GM18499 (cell line): Measurements from ENCODE around the gene SEC22C.

Experiments used
- ATAC-seq: cut with Tn5 transposase; IDR thresholded peaks from one replicate; pipeline ENCODE4 v1.9.1; 2021; ENCODE audit warnings: moderate number of reproducible peaks; ENCODE audit not compliant: insufficient read depth, unreplicated experiment

Gene SEC22C

GRCh38 chr3:42515976-42516375 is 65.8 kb downstream of the SEC22C start:
- no peak for ATAC-seq

DNA sequence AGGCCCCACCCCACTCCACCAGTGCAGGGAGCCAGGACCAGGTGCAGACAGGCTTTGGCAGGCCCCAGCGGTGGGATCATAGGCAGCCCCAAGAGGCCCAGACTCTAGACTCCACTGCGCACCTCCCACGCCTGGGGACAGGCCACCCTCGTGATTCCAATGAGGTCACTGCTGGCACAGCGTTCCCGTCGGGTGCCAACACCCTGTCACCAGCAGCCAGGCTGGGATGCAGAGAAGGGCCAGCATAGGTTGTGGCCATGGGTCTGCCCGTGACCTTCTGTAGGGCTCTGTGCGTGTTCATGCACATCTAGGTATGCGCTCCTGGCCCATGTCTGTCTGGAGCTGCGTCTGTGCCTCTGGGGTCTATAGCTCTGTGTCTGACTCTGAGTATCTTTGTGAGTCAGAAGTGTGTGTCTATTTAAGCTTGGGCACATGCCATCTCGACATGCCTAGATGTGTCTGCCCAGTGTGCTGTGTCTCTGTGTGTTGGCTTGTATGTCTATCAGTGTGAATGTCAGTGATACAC is 66.3 kb downstream of the SEC22C start:
- no peak for ATAC-seq

DNA sequence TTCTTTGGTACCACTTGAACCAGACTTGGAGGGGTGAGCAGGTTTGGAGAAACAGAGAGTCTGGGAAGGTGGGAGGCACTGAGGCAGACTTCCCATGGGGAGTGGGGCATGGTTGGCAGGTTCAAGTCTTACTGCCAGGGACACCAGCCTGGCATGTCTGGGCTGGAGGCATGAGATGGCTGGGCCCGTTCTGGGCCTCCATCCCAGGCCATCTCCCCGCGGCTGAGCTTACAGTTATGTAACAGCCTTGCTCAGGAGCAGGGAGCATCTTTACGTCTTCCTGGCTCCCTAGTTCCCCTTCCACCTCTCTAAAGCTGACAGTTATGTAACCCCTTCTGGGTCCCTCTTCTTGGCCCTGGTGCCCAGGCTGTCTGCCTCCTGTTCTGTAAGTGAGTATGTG is 66.9 kb downstream of the SEC22C start:
- no peak for ATAC-seq

DNA sequence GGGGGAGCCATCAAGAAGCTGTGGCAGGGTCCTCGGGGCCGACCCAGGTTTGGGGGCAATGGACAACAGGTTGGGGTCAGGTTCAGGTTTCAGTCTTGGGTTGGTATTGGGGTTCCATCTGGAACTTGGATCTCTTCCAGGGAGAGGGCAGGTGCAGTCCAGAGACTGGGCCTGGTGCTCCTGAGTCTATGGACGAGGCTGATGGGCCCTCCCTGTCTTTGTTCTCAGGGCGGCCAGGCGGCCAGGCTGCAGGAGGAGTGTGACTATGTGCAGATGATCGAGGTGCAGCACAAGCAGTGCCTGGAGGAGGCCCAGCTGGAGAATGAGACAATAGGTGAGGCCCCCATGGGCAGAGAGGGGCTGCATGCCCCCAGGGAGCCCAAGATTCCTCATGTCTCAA is 68.2 kb downstream of the SEC22C start:
- ATAC-seq = no peak

GRCh38 chr3:42513121-42513520 is 68.6 kb downstream of the SEC22C start:
- ATAC-seq = no peak

- ATAC-seq = no peak
These were observed 70.0 kb downstream of the SEC22C start for GRCh38 chr3:42511736-42512135.

GRCh38 chr3:42511201-42511600 is 70.6 kb downstream of the SEC22C start:
- ATAC-seq = no peak

DNA sequence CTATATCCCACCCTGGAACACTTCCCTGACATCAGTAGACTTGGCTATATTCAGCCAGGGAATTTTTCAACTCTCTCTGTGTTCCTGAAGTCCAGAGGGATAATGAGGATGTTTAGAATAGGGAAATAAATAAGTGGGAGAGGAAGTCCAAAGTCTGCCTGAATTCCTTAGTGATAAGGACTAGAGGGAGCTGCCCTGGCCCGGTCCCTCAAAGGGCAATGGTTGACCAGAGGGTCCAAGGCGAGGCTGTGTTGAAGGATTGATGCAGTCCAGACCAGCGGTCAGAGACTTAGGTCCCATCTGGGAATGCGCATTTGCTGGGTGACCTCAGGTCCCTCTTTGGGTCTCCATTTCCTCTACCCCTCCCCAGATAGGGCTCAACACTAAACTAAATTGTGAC is 71.4 kb downstream of the SEC22C start:
- no peak for ATAC-seq

GRCh38 chr3:42509111-42509510 is 72.7 kb downstream of the SEC22C start:
- ATAC-seq = no peak

DNA sequence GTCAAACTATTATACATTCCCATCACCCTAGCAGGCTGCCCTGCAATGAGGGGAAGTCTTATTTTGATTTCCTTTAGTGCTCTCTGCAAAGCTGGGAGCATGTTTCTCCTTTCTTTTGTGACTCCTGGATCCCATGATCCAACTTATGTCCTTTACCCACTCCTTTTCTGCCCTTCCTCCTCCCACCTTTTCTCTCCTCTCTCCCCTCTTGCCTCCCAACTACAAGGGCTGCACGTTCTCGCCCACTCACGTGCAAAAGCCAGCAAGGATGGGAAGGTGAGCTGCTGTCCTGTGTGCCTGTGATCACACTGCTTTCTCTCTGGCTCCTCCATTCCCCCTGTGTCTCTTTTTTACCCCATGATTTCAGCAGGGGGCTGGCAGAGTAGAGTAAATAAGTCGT is 73.2 kb downstream of the SEC22C start:
- no peak for ATAC-seq

- ATAC-seq = no peak
These were observed 73.9 kb downstream of the SEC22C start for GRCh38 chr3:42507761-42508335.

GRCh38 chr3:42507252-42507651 is 74.5 kb downstream of the SEC22C start:
- ATAC-seq = no peak

- ATAC-seq = no peak
These were observed 75.8 kb downstream of the SEC22C start for GRCh38 chr3:42505849-42506410.

GRCh38 chr3:42505128-42505848 is 76.5 kb downstream of the SEC22C start:
- ATAC-seq = no peak

DNA sequence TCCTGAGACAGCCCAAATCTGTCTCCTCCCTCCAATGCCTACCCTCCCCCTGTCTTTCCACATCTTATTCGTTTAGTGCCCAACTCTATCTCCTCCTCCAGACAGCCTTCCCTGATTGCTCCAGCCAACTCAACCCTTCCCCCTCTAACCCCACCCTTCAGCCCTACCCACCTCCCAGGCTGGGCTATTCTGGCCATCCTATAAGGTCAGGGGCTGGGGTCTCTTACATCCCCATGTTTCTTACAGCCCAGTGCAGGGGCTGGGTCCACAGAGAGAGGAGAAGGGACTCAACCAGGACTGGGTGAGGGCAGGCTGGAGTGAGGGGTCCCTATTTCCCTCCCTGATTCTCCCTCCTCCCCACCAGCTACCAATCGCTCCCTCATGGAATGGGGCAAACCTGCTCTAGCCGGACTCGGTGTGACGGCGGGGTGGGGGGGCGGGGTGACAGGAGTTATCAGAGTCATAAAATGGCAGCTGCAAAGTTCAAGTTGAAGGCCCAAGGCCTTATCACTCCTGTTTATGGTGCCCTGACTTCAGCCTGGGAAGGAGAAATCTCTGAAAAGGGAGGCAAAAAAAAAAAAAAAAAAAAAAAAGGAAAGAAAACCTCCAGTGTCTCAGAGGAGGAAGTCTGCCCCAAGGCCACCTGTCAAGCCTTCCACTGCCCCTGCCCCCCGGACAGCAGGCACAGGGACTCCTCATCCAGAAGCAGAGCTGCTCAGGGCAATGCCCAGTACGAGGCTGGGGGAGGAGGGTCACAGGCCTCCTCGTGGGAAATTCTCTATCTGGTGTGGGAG is 77.2 kb downstream of the SEC22C start:
- ATAC-seq = no peak

DNA sequence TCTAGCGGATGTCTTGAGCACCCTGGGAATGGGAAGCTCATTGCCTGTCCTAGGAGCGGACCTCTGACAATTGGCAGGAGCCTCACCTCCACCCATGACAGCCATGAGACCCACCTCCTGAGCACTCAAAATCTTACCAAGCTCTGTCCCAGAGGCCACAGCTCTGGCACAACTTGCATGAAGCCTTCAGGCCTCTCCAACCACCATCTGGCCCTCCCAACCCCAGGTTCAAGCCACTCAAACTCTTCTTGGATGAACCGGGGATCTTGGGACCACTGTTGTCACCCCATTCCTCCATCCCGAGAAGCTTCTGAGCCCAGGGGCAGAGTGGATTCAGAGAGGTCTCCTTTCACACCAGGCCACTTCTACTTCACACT is 77.8 kb downstream of the SEC22C start:
- ATAC-seq = no peak

GRCh38 chr3:42503251-42503924 is 78.4 kb downstream of the SEC22C start:
- ATAC-seq = no peak

DNA sequence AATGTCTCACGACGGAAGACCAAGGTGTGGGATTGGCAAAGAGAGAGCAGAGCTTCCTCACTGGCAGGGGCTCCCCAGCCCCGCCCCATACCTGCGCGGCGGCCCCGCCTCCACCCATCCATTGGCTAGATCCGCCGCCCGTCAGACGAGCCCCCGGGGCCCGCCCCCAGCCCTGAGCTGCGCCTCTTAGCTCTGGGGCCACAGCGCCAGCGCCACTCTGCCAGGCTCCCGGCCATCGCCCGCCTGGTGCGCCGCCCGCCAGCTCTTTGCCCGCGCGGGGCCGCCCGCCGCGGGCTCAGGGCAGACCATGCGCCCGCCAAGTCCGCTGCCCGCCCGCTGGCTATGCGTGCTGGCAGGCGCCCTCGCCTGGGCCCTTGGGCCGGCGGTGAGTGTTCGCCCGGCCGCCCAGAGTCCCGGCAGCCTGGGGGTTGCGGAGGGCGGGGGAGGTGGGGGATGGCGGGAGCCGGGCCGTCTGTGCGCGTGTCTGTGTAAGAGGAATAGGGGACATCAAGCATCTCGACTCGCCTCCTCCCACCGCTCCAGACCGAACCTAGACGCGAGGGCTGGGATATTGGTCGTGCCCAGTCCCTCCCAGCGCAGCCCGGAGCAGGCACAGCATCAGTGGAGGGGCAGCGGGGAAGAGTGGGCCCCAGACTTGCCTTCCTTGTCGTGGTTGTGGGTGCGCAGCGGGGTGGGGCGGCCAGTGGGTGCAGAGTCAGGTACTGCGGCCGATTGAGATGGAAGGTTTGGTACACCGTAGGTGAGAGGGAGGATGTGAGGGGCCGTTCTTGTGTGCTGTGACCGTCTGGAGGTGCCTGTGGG is 79.1 kb downstream of the SEC22C start, which contains the start of gene VIPR1:
Gene VIPR1, plus strand, starts transcription at position 215 of the 822 bp plus-strand sequence. Its CDS starts 93 bp downstream, at position 308.
- ATAC-seq = peak; percentile 63

- peak; percentile 10 for ATAC-seq
These were observed 79.9 kb downstream of the SEC22C start for GRCh38 chr3:42501681-42502428.
